Choroid plexus epithelial cell (primary cell): ENCODE results near the gene DIAPH2.
"Not testable (repeated sequence)": the region's sequence is repeated elsewhere in the genome, so short reads cannot be mapped to it uniquely, and the experiment has no call there.

ENCODE experiments used
- DNase-seq: peaks from one replicate; pipeline ENCODE4 v3.0.0-alpha.2; 2010; ENCODE audit warnings: low read depth
- H3K4me3 ChIP-seq: 2 replicates; pipeline ENCODE4 v1.5.1; 2011; ENCODE audit warnings: low read depth, mild to moderate bottlenecking, control low read depth, low read length, moderate library complexity
- TF ChIP-seq, protein P1 (sequence below): conservative IDR thresholded peaks from 2 replicates; pipeline ENCODE4 v1.5.1; 2011; ENCODE audit warnings: low read depth, mild to moderate bottlenecking, control low read depth, inconsistent platforms, low read length, moderate library complexity

DIAPH2 gene

DNA sequence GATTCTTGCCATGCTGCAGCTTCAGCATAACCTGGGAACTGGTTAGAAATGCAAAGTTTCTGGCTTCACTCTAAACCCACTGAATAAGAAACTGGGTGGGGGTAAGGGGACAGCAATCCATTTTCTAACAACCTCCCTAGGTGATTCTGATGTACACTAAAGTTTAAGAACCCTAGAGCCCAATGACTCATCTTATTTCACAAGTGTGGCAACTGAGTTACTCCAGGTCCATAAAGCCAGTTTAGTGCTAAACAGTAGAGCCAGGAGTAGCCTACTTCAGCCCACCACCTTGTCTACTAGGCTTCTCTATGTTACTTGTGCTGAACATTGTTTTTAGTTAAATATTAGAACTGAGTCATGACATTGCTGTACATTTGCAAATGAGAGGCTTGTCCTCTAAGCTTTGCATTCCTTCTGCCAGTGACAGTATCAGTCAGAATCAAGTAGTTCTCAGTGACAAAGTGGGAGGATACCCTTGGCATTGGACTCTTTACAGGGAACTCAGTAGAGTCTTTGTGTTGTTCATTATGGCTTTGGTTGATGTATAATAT lies 717.0 kb downstream of the DIAPH2 start:
- TF ChIP-seq, protein P1, sequence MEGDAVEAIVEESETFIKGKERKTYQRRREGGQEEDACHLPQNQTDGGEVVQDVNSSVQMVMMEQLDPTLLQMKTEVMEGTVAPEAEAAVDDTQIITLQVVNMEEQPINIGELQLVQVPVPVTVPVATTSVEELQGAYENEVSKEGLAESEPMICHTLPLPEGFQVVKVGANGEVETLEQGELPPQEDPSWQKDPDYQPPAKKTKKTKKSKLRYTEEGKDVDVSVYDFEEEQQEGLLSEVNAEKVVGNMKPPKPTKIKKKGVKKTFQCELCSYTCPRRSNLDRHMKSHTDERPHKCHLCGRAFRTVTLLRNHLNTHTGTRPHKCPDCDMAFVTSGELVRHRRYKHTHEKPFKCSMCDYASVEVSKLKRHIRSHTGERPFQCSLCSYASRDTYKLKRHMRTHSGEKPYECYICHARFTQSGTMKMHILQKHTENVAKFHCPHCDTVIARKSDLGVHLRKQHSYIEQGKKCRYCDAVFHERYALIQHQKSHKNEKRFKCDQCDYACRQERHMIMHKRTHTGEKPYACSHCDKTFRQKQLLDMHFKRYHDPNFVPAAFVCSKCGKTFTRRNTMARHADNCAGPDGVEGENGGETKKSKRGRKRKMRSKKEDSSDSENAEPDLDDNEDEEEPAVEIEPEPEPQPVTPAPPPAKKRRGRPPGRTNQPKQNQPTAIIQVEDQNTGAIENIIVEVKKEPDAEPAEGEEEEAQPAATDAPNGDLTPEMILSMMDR: no peak
- H3K4me3 ChIP-seq: no peak overlapping the region
- DNase-seq: no peak

DNA sequence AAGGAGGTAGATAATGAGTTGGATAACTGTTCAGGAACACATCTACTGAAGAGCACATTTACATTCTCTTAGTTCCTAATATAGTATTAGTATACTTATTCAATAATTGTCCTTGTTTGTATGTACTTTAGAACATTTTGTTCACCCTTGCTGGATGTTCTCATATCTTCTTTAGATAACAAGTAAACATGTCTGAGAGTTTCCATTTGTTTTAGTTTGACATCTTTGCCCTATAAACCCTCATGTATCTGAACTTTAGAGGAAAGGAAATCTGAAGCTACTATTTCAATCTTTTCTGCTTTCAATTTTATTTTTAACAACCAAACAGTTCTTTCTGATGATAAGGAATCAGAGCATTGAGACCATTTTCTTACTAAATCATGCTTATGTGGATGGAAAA lies 717.7 kb downstream of the DIAPH2 start:
- TF ChIP-seq, protein P1: no peak
- H3K4me3 ChIP-seq: no peak overlapping the region
- peak; percentile 41 for DNase-seq

DNA sequence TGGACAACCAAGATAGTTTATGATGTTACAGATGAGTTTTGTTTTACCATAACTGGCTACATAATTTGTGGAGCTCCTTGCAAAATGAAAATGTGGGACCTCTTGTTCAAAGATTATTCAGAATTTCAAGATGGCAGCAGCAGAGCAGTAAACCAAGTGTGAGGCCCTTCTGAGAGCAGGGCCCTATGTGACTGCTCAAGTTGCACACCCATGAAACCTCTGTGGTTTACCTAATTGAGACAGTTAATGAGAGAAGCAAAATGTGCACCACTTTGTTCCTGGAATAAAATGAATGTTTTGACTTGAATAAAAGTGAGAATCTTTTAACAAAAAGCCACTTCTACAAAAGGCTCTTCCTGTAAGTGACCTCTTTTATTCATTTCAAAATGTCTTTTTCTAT lies 718.3 kb downstream of the DIAPH2 start:
- TF ChIP-seq, protein P1: no peak
- DNase-seq: no peak

DNA sequence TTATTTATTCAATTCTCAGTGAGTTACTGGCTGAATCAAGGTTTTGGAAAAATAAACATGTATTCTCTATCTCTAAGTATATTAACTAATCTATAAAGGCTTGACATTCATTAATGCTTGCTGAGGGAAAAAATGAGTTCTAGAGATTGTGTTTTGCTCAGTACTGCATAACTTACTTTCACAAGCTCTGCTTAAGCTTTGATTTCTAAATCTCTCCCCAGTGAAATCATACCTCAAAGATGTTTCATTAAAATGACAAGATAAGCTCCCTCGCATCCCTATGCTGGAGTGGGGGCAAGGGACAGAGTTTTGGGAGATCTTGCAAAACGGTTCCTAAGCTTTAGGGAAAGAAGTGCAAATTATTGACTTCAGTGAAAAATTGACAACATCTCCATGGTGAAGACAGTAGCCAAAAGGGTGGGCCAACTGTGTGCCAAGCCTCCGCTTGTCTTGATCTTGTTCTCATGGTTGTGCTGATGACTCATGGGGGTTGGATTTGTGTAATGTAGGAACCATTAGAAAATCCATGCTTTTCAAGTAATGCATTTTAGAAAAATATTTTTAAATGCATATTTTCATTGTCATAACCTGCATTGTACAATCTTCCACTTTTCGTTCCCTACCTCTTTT lies 720.5 kb downstream of the DIAPH2 start:
- TF ChIP-seq, protein P1: no peak
- no peak overlapping the region for H3K4me3 ChIP-seq
- peak; percentile 65 for DNase-seq

More for the DNA sequence above, 718.3 kb downstream of the DIAPH2 start:
- no peak overlapping the region for H3K4me3 ChIP-seq

DNA sequence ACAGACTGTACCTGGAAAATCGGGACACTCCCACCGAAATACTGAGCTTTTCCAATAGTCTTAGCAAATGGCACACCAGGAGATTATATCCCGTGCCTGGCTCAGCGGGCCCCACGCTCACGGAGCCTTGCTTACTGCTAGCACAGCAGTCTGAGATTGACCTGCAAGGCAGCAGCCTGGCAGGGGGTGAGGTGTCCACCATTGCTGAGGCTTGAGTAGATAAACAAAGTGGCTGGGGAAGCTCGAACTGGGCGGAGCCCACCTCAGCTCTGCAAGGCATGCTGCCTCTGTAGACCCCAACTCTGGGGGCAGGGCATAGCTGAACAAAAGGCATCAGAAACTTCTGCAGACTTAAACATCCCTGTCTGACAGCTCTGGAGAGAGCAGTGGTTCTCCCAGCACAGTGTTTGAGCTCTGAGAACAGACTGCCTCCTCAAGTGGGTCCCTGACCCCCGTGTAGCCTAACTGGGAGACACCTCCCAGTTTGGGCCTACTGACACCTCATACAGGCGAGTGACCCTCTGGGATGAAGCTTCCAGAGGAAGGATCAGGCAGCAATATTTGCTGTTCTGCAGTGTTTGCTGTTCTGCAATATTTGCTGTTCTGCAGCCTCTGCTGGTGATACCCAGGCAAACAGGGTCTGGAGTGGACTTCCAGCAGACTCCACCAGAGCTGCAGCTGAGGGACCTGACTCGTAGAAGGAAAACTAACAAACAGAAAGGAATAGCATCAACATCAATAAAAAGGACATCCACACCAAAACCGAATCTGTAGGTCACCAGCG lies 725.2 kb downstream of the DIAPH2 start:
- not testable (repeated sequence) for DNase-seq, H3K4me3 ChIP-seq

DNA sequence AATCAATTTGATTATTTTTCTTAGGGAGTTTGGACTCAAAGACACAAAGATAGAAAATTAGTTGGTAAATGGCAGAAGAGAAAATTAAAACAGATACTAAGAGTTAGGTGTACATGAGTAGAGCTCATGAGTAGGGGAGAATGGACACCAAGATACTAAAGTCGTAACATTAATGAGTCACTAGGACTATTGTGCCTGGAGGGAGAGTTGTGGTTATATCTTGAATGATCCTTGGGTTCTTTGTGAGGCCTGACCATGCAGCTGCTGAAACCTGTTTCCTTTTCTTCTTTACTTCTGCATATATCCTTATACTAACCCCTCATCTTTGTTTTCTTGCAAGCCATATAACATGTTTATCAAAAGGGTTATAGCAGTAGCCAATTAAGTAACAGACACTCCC lies 731.8 kb downstream of the DIAPH2 start:
- no peak overlapping the region for H3K4me3 ChIP-seq
- TF ChIP-seq, protein P1: no peak
- DNase-seq: no peak

DNA sequence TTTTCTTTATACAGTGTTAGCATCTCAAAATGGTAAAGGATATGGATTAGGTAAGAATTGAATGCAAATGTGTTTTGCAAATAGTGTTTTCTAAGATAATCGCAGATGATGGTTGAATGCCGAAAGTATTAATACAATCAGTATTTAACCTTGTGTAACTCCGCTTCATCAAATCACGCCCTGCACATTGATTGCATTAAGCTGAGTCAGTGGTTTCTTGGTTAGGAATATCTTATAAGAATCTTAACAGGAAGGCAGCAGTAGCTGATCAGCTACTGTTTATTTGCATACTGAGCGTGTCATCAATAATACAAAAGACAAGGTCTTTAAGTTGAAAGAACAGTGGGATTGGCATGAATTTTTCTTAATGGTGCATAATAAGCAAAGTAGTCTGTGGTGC lies 744.5 kb downstream of the DIAPH2 start:
- no peak for DNase-seq
- TF ChIP-seq, protein P1: no peak
- H3K4me3 ChIP-seq: no peak overlapping the region
